ENCODE measurements around the gene PRMT3.

PRMT3 gene

DNA sequence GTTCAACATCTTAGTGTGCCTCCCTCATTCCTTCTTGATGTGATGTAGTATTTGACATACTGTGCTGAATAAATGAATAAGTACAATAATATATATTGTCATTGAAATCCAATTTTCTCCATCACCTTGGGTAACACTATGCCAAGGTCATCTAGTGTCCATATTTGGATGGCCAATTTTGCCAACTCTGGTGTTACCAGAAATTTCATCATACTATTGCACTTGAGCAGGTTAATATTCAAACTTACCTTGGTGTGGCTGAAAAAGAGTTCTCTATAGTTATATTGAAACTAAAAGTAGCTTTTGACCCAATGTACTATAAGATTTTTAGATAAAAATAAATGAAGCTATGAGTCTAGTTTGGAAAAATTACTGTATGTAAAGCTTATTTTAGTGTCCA is 113.7 kb downstream of the PRMT3 start:
- Histone ChIP-seq H3K79me1 (ENCODE audit: low read depth, low read length) (peaks cover 2% of the 10 kb centered on the region), H3K27me3 (ENCODE audit: control insufficient read depth in 3 of 3, insufficient read depth in 3 of 3, low read depth in 1 of 3, low read length in 3 of 3) (no peaks in the 10 kb centered on the region), H2AK5ac (ENCODE audit: low read depth, low read length) (no peak overlapping the region), H3K9me3 (replicated peaks in 1 of 2; ENCODE audit: control insufficient read depth in 2 of 2, insufficient read depth in 1 of 2, low read depth in 1 of 2, low read length in 2 of 2) (no peaks in the 10 kb centered on the region), H2AFZ (ENCODE audit: low read length) (no peak overlapping the region), H3K18ac (ENCODE audit: low read length) (no peak overlapping the region), H3K36me3 (replicated peaks in 1 of 2; ENCODE audit: control insufficient read depth in 2 of 2, insufficient read depth in 2 of 2, low read length in 2 of 2) (peaks cover 0 to under 1% of the 10 kb centered on the region in 2 donors), H2BK15ac (ENCODE audit: low read length) (no peak overlapping the region), H3K23ac (ENCODE audit: low read depth, low read length, poor library complexity) (no peak overlapping the region), H3K9ac (ENCODE audit: low read depth, low read length, poor library complexity) (no peak overlapping the region), H4K8ac (ENCODE audit: low read depth, low read length) (no peak overlapping the region), H3K4me2 (ENCODE audit: insufficient read depth, low read length, poor library complexity, severe bottlenecking) (no peak overlapping the region), H3K4ac (ENCODE audit: low read length) (no peak overlapping the region), H2BK120ac (ENCODE audit: low read depth, low read length) (no peak overlapping the region), H4K91ac (ENCODE audit: low read depth, low read length, poor library complexity) (no peak overlapping the region), H3K4me3 (ENCODE audit: low read length in 2 of 2) (no peak overlapping the region), H3K4me1 (ENCODE audit: control insufficient read depth in 2 of 2, insufficient read depth in 1 of 2, low read depth in 1 of 2, low read length in 2 of 2) (no peaks in the 10 kb centered on the region), H2BK5ac (ENCODE audit: low read length) (no peak overlapping the region), H3K27ac (replicated peaks; ENCODE audit: low read length) (no peak overlapping the region), H2BK12ac (ENCODE audit: low read length) (no peak overlapping the region), H3K14ac (ENCODE audit: low read length) (no peak overlapping the region)
- DNase-seq (ENCODE audit: low spot score) = no peak

DNA sequence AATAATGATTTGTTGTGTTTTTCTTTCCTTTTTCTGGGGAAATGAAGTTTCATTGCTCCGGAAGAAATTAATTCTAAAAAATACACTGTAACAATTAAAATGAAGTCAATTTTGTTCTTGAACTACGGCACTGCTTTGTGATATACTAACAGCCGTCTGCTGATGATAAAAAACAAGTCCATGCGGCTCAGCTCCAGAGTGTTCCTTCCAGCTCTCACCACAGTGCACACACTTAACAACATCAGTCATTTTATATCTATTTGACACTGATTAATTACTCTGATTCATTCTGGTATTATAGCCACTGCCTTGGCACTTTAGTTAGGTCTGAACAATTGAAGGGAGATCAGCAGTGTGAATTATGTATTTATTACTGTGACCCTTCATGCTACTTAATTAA is 114.5 kb downstream of the PRMT3 start:
- H2AK5ac ChIP-seq (ENCODE audit: low read depth, low read length) = no peak overlapping the region
- no peaks in the 10 kb centered on the region for H3K9me3 ChIP-seq (replicated peaks in 1 of 2; ENCODE audit: control insufficient read depth in 2 of 2, insufficient read depth in 1 of 2, low read depth in 1 of 2, low read length in 2 of 2)
- H4K91ac ChIP-seq (ENCODE audit: low read depth, low read length, poor library complexity) = no peak overlapping the region
- H3K23ac ChIP-seq (ENCODE audit: low read depth, low read length, poor library complexity) = no peak overlapping the region
- no peak overlapping the region for H2BK12ac ChIP-seq (ENCODE audit: low read length)
- WGBS, 2 donors (ENCODE audit: extremely low coverage in 2 of 2, insufficient read length in 2 of 2, insufficient replicate concordance in 1 of 2) = no CpG with 5 or more reads among the region's 4 CpGs
- DNase-seq (ENCODE audit: low spot score) = no peak
- no peak overlapping the region for H3K4me3 ChIP-seq (ENCODE audit: low read length in 2 of 2)
- no peaks in the 10 kb centered on the region for H3K36me3 ChIP-seq (replicated peaks in 1 of 2; ENCODE audit: control insufficient read depth in 2 of 2, insufficient read depth in 2 of 2, low read length in 2 of 2)
- H2BK120ac ChIP-seq (ENCODE audit: low read depth, low read length) = no peak overlapping the region
- no peak overlapping the region for H3K27ac ChIP-seq (replicated peaks; ENCODE audit: low read length)
- H3K18ac ChIP-seq (ENCODE audit: low read length) = no peak overlapping the region
- H2BK15ac ChIP-seq (ENCODE audit: low read length) = no peak overlapping the region
- H3K9ac ChIP-seq (ENCODE audit: low read depth, low read length, poor library complexity) = no peak overlapping the region
- H4K8ac ChIP-seq (ENCODE audit: low read depth, low read length) = no peak overlapping the region
- no peak overlapping the region for H3K4ac ChIP-seq (ENCODE audit: low read length)
- H3K4me1 ChIP-seq (ENCODE audit: control insufficient read depth in 2 of 2, insufficient read depth in 1 of 2, low read depth in 1 of 2, low read length in 2 of 2) = no peaks in the 10 kb centered on the region
- H3K79me1 ChIP-seq (ENCODE audit: low read depth, low read length) = peaks cover 2% of the 10 kb centered on the region
- no peaks in the 10 kb centered on the region for H3K27me3 ChIP-seq (ENCODE audit: control insufficient read depth in 3 of 3, insufficient read depth in 3 of 3, low read depth in 1 of 3, low read length in 3 of 3)
- no peak overlapping the region for H2BK5ac ChIP-seq (ENCODE audit: low read length)
- no peak overlapping the region for H2AFZ ChIP-seq (ENCODE audit: low read length)
- no peak overlapping the region for H3K4me2 ChIP-seq (ENCODE audit: insufficient read depth, low read length, poor library complexity, severe bottlenecking)
- H3K14ac ChIP-seq (ENCODE audit: low read length) = no peak overlapping the region

DNA sequence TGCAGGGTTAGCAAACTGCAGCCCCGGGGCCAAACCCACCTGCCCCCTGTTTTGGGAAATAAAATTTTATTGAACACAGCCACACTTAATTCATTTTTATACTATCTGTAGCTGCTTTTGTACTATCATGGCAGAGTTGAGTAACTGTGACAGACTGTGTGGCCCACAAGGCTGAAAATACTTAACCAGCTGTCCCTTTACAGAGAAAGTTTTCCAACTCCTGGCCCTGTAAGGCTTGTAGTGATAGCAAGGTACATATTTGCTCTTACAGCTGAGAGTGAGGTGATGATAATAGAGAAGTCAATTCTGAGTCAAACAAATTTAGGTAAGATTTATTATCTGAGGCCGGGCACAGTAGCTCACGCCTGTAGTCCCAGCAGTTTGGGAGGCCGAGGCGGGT is 124.5 kb downstream of the PRMT3 start:
- Histone ChIP-seq H3K4me3 (ENCODE audit: low read length in 2 of 2) (no peak overlapping the region), H3K14ac (ENCODE audit: low read length) (no peak overlapping the region), H2BK5ac (ENCODE audit: low read length) (no peak overlapping the region), H3K9me3 (replicated peaks in 1 of 2; ENCODE audit: control insufficient read depth in 2 of 2, insufficient read depth in 1 of 2, low read depth in 1 of 2, low read length in 2 of 2) (no peaks in the 10 kb centered on the region), H2AFZ (ENCODE audit: low read length) (no peak overlapping the region), H3K27ac (replicated peaks; ENCODE audit: low read length) (no peak overlapping the region), H2BK120ac (ENCODE audit: low read depth, low read length) (no peak overlapping the region), H2BK15ac (ENCODE audit: low read length) (no peak overlapping the region), H3K9ac (ENCODE audit: low read depth, low read length, poor library complexity) (no peak overlapping the region), H3K36me3 (replicated peaks in 1 of 2; ENCODE audit: control insufficient read depth in 2 of 2, insufficient read depth in 2 of 2, low read length in 2 of 2) (peaks cover 0 to 11% of the 10 kb centered on the region in 2 donors), H4K91ac (ENCODE audit: low read depth, low read length, poor library complexity) (no peak overlapping the region), H3K4me1 (ENCODE audit: control insufficient read depth in 2 of 2, insufficient read depth in 1 of 2, low read depth in 1 of 2, low read length in 2 of 2) (peaks cover 0 to 2% of the 10 kb centered on the region in 2 donors), H2BK12ac (ENCODE audit: low read length) (no peak overlapping the region), H3K4me2 (ENCODE audit: insufficient read depth, low read length, poor library complexity, severe bottlenecking) (no peak overlapping the region), H4K8ac (ENCODE audit: low read depth, low read length) (no peak overlapping the region), H3K18ac (ENCODE audit: low read length) (no peak overlapping the region), H3K23ac (ENCODE audit: low read depth, low read length, poor library complexity) (no peak overlapping the region), H3K27me3 (ENCODE audit: control insufficient read depth in 3 of 3, insufficient read depth in 3 of 3, low read depth in 1 of 3, low read length in 3 of 3) (no peaks in the 10 kb centered on the region), H3K4ac (ENCODE audit: low read length) (no peak overlapping the region), H3K79me1 (ENCODE audit: low read depth, low read length) (no peaks in the 10 kb centered on the region), H2AK5ac (ENCODE audit: low read depth, low read length) (no peak overlapping the region)
- WGBS, 2 donors (ENCODE audit: extremely low coverage in 2 of 2, insufficient read length in 2 of 2, insufficient replicate concordance in 1 of 2) = no CpG with 5 or more reads among the region's 5 CpGs
- no peak for DNase-seq (ENCODE audit: low spot score)

DNA sequence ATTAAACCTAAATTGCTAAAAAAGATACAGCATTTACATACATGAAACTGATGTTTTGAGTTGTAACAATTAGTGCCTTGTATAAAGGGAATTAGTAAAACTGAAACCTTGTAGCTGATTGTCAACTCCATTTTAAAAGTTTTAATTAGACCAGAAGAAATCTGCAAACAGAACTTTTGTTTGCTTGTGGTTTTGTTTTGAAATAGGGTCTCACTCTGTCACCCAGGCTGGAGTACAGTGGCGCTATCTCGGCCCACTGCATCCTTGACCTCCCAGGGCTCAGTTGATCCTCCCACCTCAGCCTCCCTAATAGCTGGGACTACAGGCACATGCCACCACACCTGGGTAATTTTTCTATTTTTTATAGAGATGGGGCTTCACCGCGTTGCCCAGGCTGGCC is 125.4 kb downstream of the PRMT3 start:
- no CpG with 5 or more reads among the region's 4 CpGs for WGBS, 2 donors (ENCODE audit: extremely low coverage in 2 of 2, insufficient read length in 2 of 2, insufficient replicate concordance in 1 of 2)

More for the DNA sequence above, 125.4 kb downstream of the PRMT3 start:
- Histone ChIP-seq H3K9ac (ENCODE audit: low read depth, low read length, poor library complexity) (no peak overlapping the region), H2AFZ (ENCODE audit: low read length) (no peak overlapping the region), H4K8ac (ENCODE audit: low read depth, low read length) (no peak overlapping the region), H3K9me3 (replicated peaks in 1 of 2; ENCODE audit: control insufficient read depth in 2 of 2, insufficient read depth in 1 of 2, low read depth in 1 of 2, low read length in 2 of 2) (no peaks in the 10 kb centered on the region), H3K23ac (ENCODE audit: low read depth, low read length, poor library complexity) (no peak overlapping the region), H3K18ac (ENCODE audit: low read length) (no peak overlapping the region), H2BK5ac (ENCODE audit: low read length) (no peak overlapping the region), H3K4me2 (ENCODE audit: insufficient read depth, low read length, poor library complexity, severe bottlenecking) (no peak overlapping the region), H3K27me3 (ENCODE audit: control insufficient read depth in 3 of 3, insufficient read depth in 3 of 3, low read depth in 1 of 3, low read length in 3 of 3) (peaks cover 0 to under 1% (median 0%) of the 10 kb centered on the region in 3 experiments), H4K91ac (ENCODE audit: low read depth, low read length, poor library complexity) (no peak overlapping the region), H3K4me1 (ENCODE audit: control insufficient read depth in 2 of 2, insufficient read depth in 1 of 2, low read depth in 1 of 2, low read length in 2 of 2) (peaks cover 0 to 2% of the 10 kb centered on the region in 2 donors), H2BK12ac (ENCODE audit: low read length) (no peak overlapping the region), H2AK5ac (ENCODE audit: low read depth, low read length) (no peak overlapping the region), H3K4me3 (ENCODE audit: low read length in 2 of 2) (no peak overlapping the region), H3K36me3 (replicated peaks in 1 of 2; ENCODE audit: control insufficient read depth in 2 of 2, insufficient read depth in 2 of 2, low read length in 2 of 2) (peaks cover 0 to 11% of the 10 kb centered on the region in 2 donors), H3K27ac (replicated peaks; ENCODE audit: low read length) (no peak overlapping the region), H3K4ac (ENCODE audit: low read length) (no peak overlapping the region), H3K14ac (ENCODE audit: low read length) (no peak overlapping the region), H2BK120ac (ENCODE audit: low read depth, low read length) (no peak overlapping the region), H2BK15ac (ENCODE audit: low read length) (no peak overlapping the region), H3K79me1 (ENCODE audit: low read depth, low read length) (no peaks in the 10 kb centered on the region)
- DNase-seq (ENCODE audit: low spot score) = no peak
